DOHH2 (cell line): Measurements from ENCODE around the gene GDF10.

Experiments used
- H3F3A ChIP-seq: fragments of 200-600 bp; sonication (generic), shearing (Covaris generic); 2 replicates; pipeline ENCODE4 v1.6.0; 2016; ENCODE audit warnings: antibody characterized with exemption, mild to moderate bottlenecking; ENCODE audit not compliant: control insufficient read depth, insufficient read depth
- H3K27ac ChIP-seq: fragments of 200-600 bp; sonication (generic); 2 replicates; pipeline ENCODE4 v1.5.1; 2014; ENCODE audit warnings: low read depth, mild to moderate bottlenecking, low read length, moderate library complexity
- H3K27me3 ChIP-seq: fragments of 200-600 bp; sonication (generic); 2 replicates; pipeline ENCODE4 v1.6.1; 2014; ENCODE audit warnings: mild to moderate bottlenecking, low read length, mixed read lengths; ENCODE audit not compliant: control insufficient read depth
- H3K36me3 ChIP-seq: fragments of 200-600 bp; sonication (generic); 2 replicates; pipeline ENCODE4 v1.6.1; 2014; ENCODE audit warnings: mild to moderate bottlenecking, low read length, moderate library complexity, mixed read lengths; ENCODE audit not compliant: control insufficient read depth
- H3K4me1 ChIP-seq: fragments of 200-600 bp; sonication (generic); 2 replicates; pipeline ENCODE4 v1.6.1; 2014; ENCODE audit warnings: mild to moderate bottlenecking, low read length, mixed read lengths; ENCODE audit not compliant: control insufficient read depth
- H3K4me2 ChIP-seq: fragments of 200-600 bp; sonication (generic); 2 replicates; pipeline ENCODE4 v1.6.0; 2014; ENCODE audit warnings: mild to moderate bottlenecking, low read length, moderate library complexity
- H3K4me3 ChIP-seq: fragments of 200-600 bp; sonication (generic); 2 replicates; pipeline ENCODE4 v1.5.1; 2014; ENCODE audit warnings: mild to moderate bottlenecking, low read length, mixed read lengths
- H3K79me2 ChIP-seq: fragments of 200-600 bp; sonication (generic); 2 replicates; pipeline ENCODE4 v1.6.1; 2014; ENCODE audit warnings: mild to moderate bottlenecking, low read length, mixed read lengths; ENCODE audit not compliant: control insufficient read depth
- H3K9me2 ChIP-seq: fragments of 200-600 bp; sonication (generic); replicated peaks from 2 replicates; pipeline ENCODE4 v1.6.1; 2014; ENCODE audit warnings: mild to moderate bottlenecking, low read length, mixed read lengths; ENCODE audit not compliant: control insufficient read depth
- H3K9me3 ChIP-seq: fragments of 200-600 bp; sonication (generic); 2 replicates; pipeline ENCODE4 v1.6.1; 2014; ENCODE audit warnings: antibody characterized with exemption, low read length, mixed read lengths; ENCODE audit not compliant: control insufficient read depth, insufficient read depth
- H4K20me1 ChIP-seq: fragments of 200-600 bp; sonication (generic); 2 replicates; pipeline ENCODE4 v1.6.0; 2014; ENCODE audit warnings: low read depth, mild to moderate bottlenecking, antibody characterized with exemption, low read length, moderate library complexity; ENCODE audit not compliant: control insufficient read depth, insufficient read depth
- CTCF ChIP-seq: fragments of 200-600 bp; sonication (generic); IDR thresholded peaks from one replicate; pipeline ENCODE4 v1.5.1; 2014; ENCODE audit warnings: antibody characterized with exemption, mild to moderate bottlenecking, low read depth, low read length; ENCODE audit not compliant: poor library complexity, severe bottlenecking
- EZH2phosphoT487 ChIP-seq: fragments of 200-600 bp; sonication (generic); IDR thresholded peaks from 2 replicates; pipeline ENCODE4 v1.6.1; 2017; ENCODE audit warnings: borderline replicate concordance, mild to moderate bottlenecking, antibody characterized with exemption, low read length, moderate library complexity, mixed read lengths

Gene GDF10

GRCh38 chr10:47309408-47310089 lies 9.6 kb downstream of the GDF10 start:
- no peaks in the 10 kb centered on the region for H3K27me3 ChIP-seq
- H3K4me1 ChIP-seq, result no peaks in the 10 kb centered on the region
- TF ChIP-seq EZH2phosphoT487 (no peak), CTCF (peak; percentile 64)
- H3K9me3 ChIP-seq, result no peaks in the 10 kb centered on the region
- H4K20me1 ChIP-seq, result no peaks in the 10 kb centered on the region
- no peaks in the 10 kb centered on the region for H3F3A ChIP-seq
- H3K79me2 ChIP-seq, result no peaks in the 10 kb centered on the region
- H3K4me3 ChIP-seq, result no peak overlapping the region
- H3K9me2 ChIP-seq, result no peaks in the 10 kb centered on the region
- H3K36me3 ChIP-seq, result no peaks in the 10 kb centered on the region
- no peak overlapping the region for H3K4me2 ChIP-seq
- no peak overlapping the region for H3K27ac ChIP-seq

DNA sequence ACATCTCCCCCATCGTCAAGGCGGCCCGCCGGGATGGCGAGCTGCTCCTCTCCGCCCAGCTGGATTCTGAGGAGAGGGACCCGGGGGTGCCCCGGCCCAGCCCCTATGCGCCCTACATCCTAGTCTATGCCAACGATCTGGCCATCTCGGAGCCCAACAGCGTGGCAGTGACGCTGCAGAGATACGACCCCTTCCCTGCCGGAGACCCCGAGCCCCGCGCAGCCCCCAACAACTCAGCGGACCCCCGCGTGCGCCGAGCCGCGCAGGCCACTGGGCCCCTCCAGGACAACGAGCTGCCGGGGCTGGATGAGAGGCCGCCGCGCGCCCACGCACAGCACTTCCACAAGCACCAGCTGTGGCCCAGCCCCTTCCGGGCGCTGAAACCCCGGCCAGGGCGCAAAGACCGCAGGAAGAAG lies 10.1 kb downstream of the GDF10 start:
- H3K9me3 ChIP-seq, result no peaks in the 10 kb centered on the region
- H3K9me2 ChIP-seq, result no peaks in the 10 kb centered on the region
- H4K20me1 ChIP-seq, result no peaks in the 10 kb centered on the region
- H3K79me2 ChIP-seq, result no peaks in the 10 kb centered on the region
- H3F3A ChIP-seq, result no peaks in the 10 kb centered on the region
- no peak overlapping the region for H3K27ac ChIP-seq
- H3K4me2 ChIP-seq, result no peak overlapping the region
- no peaks in the 10 kb centered on the region for H3K36me3 ChIP-seq
- H3K4me1 ChIP-seq, result no peaks in the 10 kb centered on the region
- TF ChIP-seq EZH2phosphoT487 (no peak), CTCF (no peak)
- no peak overlapping the region for H3K4me3 ChIP-seq
- H3K27me3 ChIP-seq, result no peaks in the 10 kb centered on the region

- Histone ChIP-seq H3K36me3 (no peaks in the 10 kb centered on the region), H3K27me3 (no peaks in the 10 kb centered on the region), H3F3A (no peaks in the 10 kb centered on the region), H3K9me2 (no peaks in the 10 kb centered on the region), H4K20me1 (no peaks in the 10 kb centered on the region), H3K9me3 (no peaks in the 10 kb centered on the region), H3K27ac (no peak overlapping the region), H3K79me2 (no peaks in the 10 kb centered on the region), H3K4me3 (no peak overlapping the region), H3K4me1 (no peaks in the 10 kb centered on the region), H3K4me2 (no peak overlapping the region)
- no peak for TF ChIP-seq CTCF
Observed at GRCh38 chr10:47311193-47311931, 11.4 kb downstream of the GDF10 start.
